Coronary artery (tissue), 2 donors: ENCODE data around the gene KRT14.

ENCODE experiments used
- DNase-seq: peaks from one replicate; pipeline ENCODE4 v3.0.0-alpha.2; 2017; ENCODE audit warnings: low spot score
- H3K27ac ChIP-seq, 2 donors: fragments of 200-600 bp; sonication (generic); one replicate each; pipeline ENCODE4 v1.5.1; 2016 to 2019
- H3K4me3 ChIP-seq: fragments of 200-600 bp; sonication (generic); 2 replicates; pipeline ENCODE4 v1.5.1; 2016; ENCODE audit warnings: mild to moderate bottlenecking, moderate library complexity
- CTCF ChIP-seq: fragments of 200-600 bp; sonication (generic); IDR thresholded peaks from one replicate; pipeline ENCODE4 v1.5.1; 2019; ENCODE audit warnings: antibody characterized with exemption

The KRT14 gene

GRCh38 chr17:41565338-41565737 is 21.4 kb downstream of the KRT14 start:
- no peak for DNase-seq
- H3K27ac ChIP-seq = no peak overlapping the region
- H3K4me3 ChIP-seq = no peak overlapping the region
- TF ChIP-seq CTCF = no peak

- H3K4me3 ChIP-seq = no peak overlapping the region
- no peak overlapping the region for H3K27ac ChIP-seq
- TF ChIP-seq CTCF = no peak
- DNase-seq = no peak
These were observed 23.0 kb downstream of the KRT14 start for GRCh38 chr17:41563607-41564170.

- H3K27ac ChIP-seq = no peak overlapping the region
- TF ChIP-seq CTCF = no peak
- DNase-seq = no peak
These were observed 25.1 kb downstream of the KRT14 start for GRCh38 chr17:41561554-41561953.

GRCh38 chr17:41559548-41559947 is 27.1 kb downstream of the KRT14 start:
- H3K27ac ChIP-seq = no peak overlapping the region
- H3K4me3 ChIP-seq = no peak overlapping the region
- TF ChIP-seq CTCF = no peak
- DNase-seq = no peak

More at GRCh38 chr17:41561554-41561953, 25.1 kb downstream of the KRT14 start:
- H3K4me3 ChIP-seq = no peak overlapping the region

- Histone ChIP-seq H3K27ac (no peak overlapping the region), H3K4me3 (no peak overlapping the region)
- DNase-seq = no peak
- TF ChIP-seq CTCF = no peak
These were observed 29.8 kb downstream of the KRT14 start for GRCh38 chr17:41556931-41557330.

- no peak overlapping the region for H3K27ac ChIP-seq
These were observed 30.4 kb downstream of the KRT14 start for GRCh38 chr17:41556306-41556705.

More at GRCh38 chr17:41556306-41556705, 30.4 kb downstream of the KRT14 start:
- no peak for DNase-seq
- TF ChIP-seq CTCF = no peak
- H3K4me3 ChIP-seq = no peak overlapping the region
